OCI-LY1 (cell line): ENCODE results near the gene PAIP2B.

Experiments used
- H2AFZ ChIP-seq: fragments of 200-600 bp; sonication (generic), shearing (Covaris generic); 2 replicates; pipeline ENCODE4 v1.6.0; 2014; ENCODE audit warnings: antibody characterized with exemption, mild to moderate bottlenecking, low read length
- H3F3A ChIP-seq: fragments of 200-600 bp; sonication (generic), shearing (Covaris generic); 2 replicates; pipeline ENCODE4 v1.6.0; 2014; ENCODE audit warnings: mild to moderate bottlenecking, antibody characterized with exemption, low read length, moderate library complexity; ENCODE audit not compliant: insufficient read depth
- H3K27ac ChIP-seq: fragments of 200-600 bp; sonication (generic); 2 replicates; pipeline ENCODE4 v1.5.1; 2014; ENCODE audit warnings: low read length, mixed run types, mild to moderate bottlenecking, low read depth; ENCODE audit not compliant: poor library complexity, severe bottlenecking
- H3K27me3 ChIP-seq: fragments of 200-600 bp; sonication (generic); 2 replicates; pipeline ENCODE4 v1.6.0; 2014; ENCODE audit warnings: antibody characterized with exemption, mild to moderate bottlenecking, low read length, moderate library complexity; ENCODE audit not compliant: insufficient read depth
- H3K36me3 ChIP-seq: fragments of 200-600 bp; sonication (generic); 2 replicates; pipeline ENCODE4 v1.6.1; 2014; ENCODE audit warnings: mild to moderate bottlenecking, antibody characterized with exemption, low read length, moderate library complexity, mixed read lengths; ENCODE audit not compliant: insufficient read depth
- H3K4me1 ChIP-seq: fragments of 200-600 bp; sonication (generic); 2 replicates; pipeline ENCODE4 v1.5.1; 2014; ENCODE audit warnings: mild to moderate bottlenecking, low read length, moderate library complexity; ENCODE audit not compliant: insufficient read depth, severe bottlenecking
- H3K4me2 ChIP-seq: fragments of 200-600 bp; sonication (generic), shearing (Covaris generic); 2 replicates; pipeline ENCODE4 v1.6.1; 2014; ENCODE audit warnings: low read length
- H3K4me3 ChIP-seq: fragments of 200-600 bp; sonication (generic); 2 replicates; pipeline ENCODE4 v1.5.1; 2014; ENCODE audit warnings: low read length, low read depth, mild to moderate bottlenecking, mixed read lengths; ENCODE audit not compliant: poor library complexity, severe bottlenecking
- H3K79me2 ChIP-seq: fragments of 200-600 bp; shearing (Covaris generic); 2 replicates; pipeline ENCODE4 v1.6.1; 2016; ENCODE audit warnings: mixed run types, low read length, mixed read lengths; ENCODE audit not compliant: insufficient read depth
- H3K9ac ChIP-seq: fragments of 200-600 bp; sonication (generic), shearing (Covaris generic); 2 replicates; pipeline ENCODE4 v1.6.1; 2014; ENCODE audit warnings: mild to moderate bottlenecking, low read length, mixed read lengths
- H3K9me2 ChIP-seq: fragments of 200-600 bp; sonication (generic), shearing (Covaris generic); 2 replicates; pipeline ENCODE4 v1.6.1; 2014; ENCODE audit warnings: low read depth, mild to moderate bottlenecking, low read length, mixed read lengths
- H3K9me3 ChIP-seq: fragments of 200-600 bp; shearing (Covaris generic); 2 replicates; pipeline ENCODE4 v1.6.1; 2014; ENCODE audit warnings: low read length, mixed read lengths
- H4K20me1 ChIP-seq: fragments of 200-600 bp; sonication (generic), shearing (Covaris generic); 2 replicates; pipeline ENCODE4 v1.6.0; 2016; ENCODE audit warnings: mild to moderate bottlenecking, low read length; ENCODE audit not compliant: insufficient read depth
- CTCF ChIP-seq: fragments of 200-600 bp; sonication (generic), shearing (Covaris generic); IDR thresholded peaks from 2 replicates; pipeline ENCODE4 v1.5.1; 2017; ENCODE audit warnings: mild to moderate bottlenecking, antibody characterized with exemption, low read length, moderate library complexity, mixed read lengths
- EZH2 ChIP-seq: fragments of 200-600 bp; sonication (generic), shearing (Covaris generic); IDR thresholded peaks from 2 replicates; pipeline ENCODE4 v1.8.0; 2017; ENCODE audit warnings: borderline replicate concordance, mixed run types, mild to moderate bottlenecking, antibody characterized with exemption, low read length, moderate library complexity, mixed read lengths

PAIP2B gene

GRCh38 chr2:71226965-71227560 lies at the start of gene PAIP2B:
TSS of gene PAIP2B (minus strand) at chr2:71227103. CDS start at chr2:71202589, 24,514 bp downstream.
- no peak within 1 kb of the TSS for H3K9ac ChIP-seq

GRCh38 chr2:71275939-71276310 lies 49.0 kb upstream of the PAIP2B start:
- Histone ChIP-seq H3K4me2 (no peak overlapping the region), H3F3A (no peaks in the 10 kb centered on the region), H3K27me3 (no peaks in the 10 kb centered on the region), H3K36me3 (no peaks in the 10 kb centered on the region), H2AFZ (no peak overlapping the region), H3K79me2 (no peaks in the 10 kb centered on the region), H3K4me3 (no peak overlapping the region), H3K9me3 (no peaks in the 10 kb centered on the region), H3K4me1 (no peaks in the 10 kb centered on the region), H4K20me1 (no peaks in the 10 kb centered on the region), H3K9me2 (no peaks in the 10 kb centered on the region), H3K27ac (no peak overlapping the region), H3K9ac (no peak overlapping the region)
- no peak for TF ChIP-seq EZH2
- TF ChIP-seq CTCF: no peak

More at GRCh38 chr2:71226965-71227560, at the start of gene PAIP2B:
- H2AFZ ChIP-seq: no peak within 1 kb of the TSS
- TF ChIP-seq CTCF (no peak), EZH2 (no peak)
- no peaks in the 10 kb centered on the region for H3K36me3 ChIP-seq
- no peak within 1 kb of the TSS for H3K4me3 ChIP-seq
- H3K4me1 ChIP-seq: no peaks in the 10 kb centered on the region
- no peaks in the 10 kb centered on the region for H3F3A ChIP-seq
- H3K9me3 ChIP-seq: no peaks in the 10 kb centered on the region
- H3K27me3 ChIP-seq: peaks cover 3% of the 10 kb centered on the region; the same call in 1 of the 2 replicates
- H3K27ac ChIP-seq: no peak within 1 kb of the TSS
- no peaks in the 10 kb centered on the region for H3K9me2 ChIP-seq
- no peaks in the 10 kb centered on the region for H4K20me1 ChIP-seq
- H3K4me2 ChIP-seq: no peak within 1 kb of the TSS
- no peaks in the 10 kb centered on the region for H3K79me2 ChIP-seq

- no peaks in the 10 kb centered on the region for H3K27me3 ChIP-seq
- no peaks in the 10 kb centered on the region for H3K36me3 ChIP-seq
- no peak overlapping the region for H3K4me2 ChIP-seq
- H3K9me2 ChIP-seq: no peaks in the 10 kb centered on the region
- no peak overlapping the region for H3K27ac ChIP-seq
- no peak overlapping the region for H3K9ac ChIP-seq
- H3K4me3 ChIP-seq: no peak overlapping the region
- no peaks in the 10 kb centered on the region for H3K79me2 ChIP-seq
- no peak overlapping the region for H2AFZ ChIP-seq
- no peak for TF ChIP-seq EZH2
- no peak for TF ChIP-seq CTCF
- H3K4me1 ChIP-seq: no peaks in the 10 kb centered on the region
- H4K20me1 ChIP-seq: no peaks in the 10 kb centered on the region
- no peaks in the 10 kb centered on the region for H3F3A ChIP-seq
- H3K9me3 ChIP-seq: no peaks in the 10 kb centered on the region
Observed at GRCh38 chr2:71269511-71270090, 42.7 kb upstream of the PAIP2B start.
